Measurements from ENCODE around the gene TSPYL2.

The TSPYL2 gene

GRCh38 chrX:53093177-53093655 lies 11.0 kb downstream of the TSPYL2 start:
- DNase-seq (ENCODE audit: low spot score), result peak; percentile 69
- peak; percentile 67 for TF ChIP-seq CTCF (IDR thresholded peaks at IDR 0.05; ENCODE audit: extremely low read depth, insufficient read depth, missing control alignments)
- in situ Hi-C loops (cut with MboI; ENCODE audit: low pct_unique_long_range_greater_than_20kb, low sequenced_read_pairs, unreplicated experiment), result no loop called here

- in situ Hi-C loops (cut with MboI; ENCODE audit: low pct_unique_long_range_greater_than_20kb, low sequenced_read_pairs, unreplicated experiment), result no loop called here
- DNase-seq (ENCODE audit: low spot score), result peak; percentile 90
- no peak for TF ChIP-seq CTCF (IDR thresholded peaks at IDR 0.05; ENCODE audit: extremely low read depth, insufficient read depth, missing control alignments)
Observed at GRCh38 chrX:53093748-53094581, 11.8 kb downstream of the TSPYL2 start, which contains the start of gene KANTR. TSS of gene KANTR (plus strand) at chrX:53094142. CDS start at chrX:53124273, 30,131 bp downstream.

- DNase-seq (ENCODE audit: low spot score), result no peak
- in situ Hi-C loops (cut with MboI; ENCODE audit: low pct_unique_long_range_greater_than_20kb, low sequenced_read_pairs, unreplicated experiment), result no loop called here
Observed at GRCh38 chrX:53094582-53094905, 12.4 kb downstream of the TSPYL2 start.

GRCh38 chrX:53095796-53096195 lies 13.6 kb downstream of the TSPYL2 start:
- no peak for DNase-seq (ENCODE audit: low spot score)
- TF ChIP-seq CTCF (IDR thresholded peaks at IDR 0.05; ENCODE audit: extremely low read depth, insufficient read depth, missing control alignments), result no peak
- in situ Hi-C loops (cut with MboI; ENCODE audit: low pct_unique_long_range_greater_than_20kb, low sequenced_read_pairs, unreplicated experiment), result no loop called here

More at GRCh38 chrX:53094582-53094905, 12.4 kb downstream of the TSPYL2 start:
- TF ChIP-seq CTCF (IDR thresholded peaks at IDR 0.05; ENCODE audit: extremely low read depth, insufficient read depth, missing control alignments), result no peak

GRCh38 chrX:53114864-53115549 lies 32.8 kb downstream of the TSPYL2 start:
- DNase-seq (ENCODE audit: low spot score), result no peak
- in situ Hi-C loops (cut with MboI; ENCODE audit: low pct_unique_long_range_greater_than_20kb, low sequenced_read_pairs, unreplicated experiment), result no loop called here
- no peak for TF ChIP-seq CTCF (IDR thresholded peaks at IDR 0.05; ENCODE audit: extremely low read depth, insufficient read depth, missing control alignments)

- TF ChIP-seq CTCF (IDR thresholded peaks at IDR 0.05; ENCODE audit: extremely low read depth, insufficient read depth, missing control alignments), result no peak
- in situ Hi-C loops (cut with MboI; ENCODE audit: low pct_unique_long_range_greater_than_20kb, low sequenced_read_pairs, unreplicated experiment), result no loop called here
- no peak for DNase-seq (ENCODE audit: low spot score)
Observed at GRCh38 chrX:53115550-53115874, 33.3 kb downstream of the TSPYL2 start.

All from GM13977 (cell line).